Sigmoid colon (tissue), 4 donors: Measurements from ENCODE around the gene RBFOX1.

Source experiments
- POLR2A ChIP-seq, 2 donors: fragments of 450-650 bp; IDR thresholded peaks; one replicate each; pipeline ENCODE4 v1.6.1; 2016; ENCODE audit warnings: antibody characterized with exemption in 2 of 2, mild to moderate bottlenecking in 2 of 2, moderate library complexity in 2 of 2
- POLR2AphosphoS5 ChIP-seq, 4 donors: sonication (generic); formaldehyde crosslinking; IDR thresholded peaks; one replicate each; pipeline ENCODE4 v1.6.1; 2017; ENCODE audit warnings: antibody characterized with exemption in 4 of 4

DNA sequence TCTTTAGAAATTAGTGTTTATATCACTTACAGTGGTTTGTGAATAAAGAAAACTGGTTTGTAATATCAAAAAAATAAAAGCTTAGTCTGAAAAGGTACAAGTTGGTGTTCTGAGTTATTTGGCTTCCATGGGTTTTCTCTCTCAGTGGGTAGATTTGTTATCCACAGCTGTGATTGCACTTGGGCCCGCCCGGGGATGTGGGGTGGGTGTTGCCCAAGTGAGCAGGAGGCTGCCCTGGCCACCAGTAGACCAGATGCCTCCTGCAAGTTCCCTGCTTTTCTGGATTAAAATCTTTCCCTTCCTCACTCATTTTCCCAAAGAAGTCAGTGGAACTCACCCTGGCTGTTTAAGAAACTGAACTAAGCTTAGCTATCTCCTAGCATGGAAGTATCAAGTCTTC, 380.6 kb downstream of the RBFOX1 start:
- no peak for TF ChIP-seq POLR2AphosphoS5 (IDR thresholded peaks at IDR 0.05)
- TF ChIP-seq POLR2A (IDR thresholded peaks at IDR 0.05), result no peak
